Putamen (tissue), 1 donor: ENCODE measurements around the gene CCDC148.

Experiments
- DNase-seq: peaks from one replicate; pipeline ENCODE4 v3.0.0-alpha.2; 2016; ENCODE audit warnings: low spot score

CCDC148 gene

GRCh38 chr2:158174495-158174894 is 282.1 kb downstream of the CCDC148 start:
- no peak for DNase-seq

GRCh38 chr2:158172719-158173118 is 283.8 kb downstream of the CCDC148 start:
- no peak for DNase-seq

GRCh38 chr2:158154596-158154995 is 302.0 kb downstream of the CCDC148 start:
- no peak for DNase-seq

- DNase-seq: no peak
Measured at GRCh38 chr2:158153270-158154015, 303.1 kb downstream of the CCDC148 start.

- DNase-seq: no peak
Measured at GRCh38 chr2:158144914-158145625, 311.5 kb downstream of the CCDC148 start.

- no peak for DNase-seq
Measured at GRCh38 chr2:158143703-158144360, 312.7 kb downstream of the CCDC148 start.

- no peak for DNase-seq
Measured at GRCh38 chr2:158142568-158143332, 313.8 kb downstream of the CCDC148 start.

- DNase-seq: no peak
Measured at GRCh38 chr2:158142165-158142564, 314.4 kb downstream of the CCDC148 start.

- no peak for DNase-seq
Measured at GRCh38 chr2:158140201-158140600, 316.4 kb downstream of the CCDC148 start.

GRCh38 chr2:158138255-158138654 is 318.3 kb downstream of the CCDC148 start:
- no peak for DNase-seq

GRCh38 chr2:158135096-158135495 is 321.5 kb downstream of the CCDC148 start:
- no peak for DNase-seq

GRCh38 chr2:158134655-158135054 is 321.9 kb downstream of the CCDC148 start:
- no peak for DNase-seq

- no peak for DNase-seq
Measured at GRCh38 chr2:158134055-158134454, 322.5 kb downstream of the CCDC148 start.

- DNase-seq: no peak
Measured at GRCh38 chr2:158131919-158132566, 324.5 kb downstream of the CCDC148 start.

- no peak for DNase-seq
Measured at GRCh38 chr2:158131483-158131912, 325.1 kb downstream of the CCDC148 start.

- no peak for DNase-seq
Measured at GRCh38 chr2:158130832-158131473, 325.6 kb downstream of the CCDC148 start.

- no peak for DNase-seq
Measured at GRCh38 chr2:158129037-158129436, 327.5 kb downstream of the CCDC148 start.

- DNase-seq: no peak
Measured at GRCh38 chr2:158128168-158128973, 328.2 kb downstream of the CCDC148 start.

GRCh38 chr2:158127380-158127804 is 329.2 kb downstream of the CCDC148 start:
- no peak for DNase-seq
